DMS53 (cell line): ENCODE results near the gene LYRM9.
"Not testable (repeated sequence)": the region's sequence is repeated elsewhere in the genome, so short reads cannot be mapped to it uniquely, and the experiment has no call there.

Experiments used
- DNase-seq: peaks from one replicate; lab custom pipeline; 2025; lab: John Stamatoyannopoulos, UW

The LYRM9 gene

DNA sequence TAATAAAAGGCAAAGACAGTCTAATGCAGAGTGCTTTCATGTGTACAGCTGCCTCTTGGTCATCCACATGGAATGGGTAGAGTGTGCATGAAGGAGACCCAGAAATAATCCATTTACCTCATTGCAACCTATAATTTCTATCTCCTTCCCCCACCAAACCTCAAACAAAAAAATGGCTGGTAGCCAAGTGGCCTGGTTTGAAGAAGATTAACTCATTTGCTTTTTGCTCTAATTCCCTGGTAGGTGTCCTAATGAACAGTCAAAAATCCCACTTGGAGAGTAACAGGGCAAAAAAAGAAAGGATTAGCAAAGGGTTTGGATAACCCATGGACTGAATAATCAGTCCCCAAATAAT is 13.0 kb upstream of the LYRM9 start:
- DNase-seq: no peak

DNA sequence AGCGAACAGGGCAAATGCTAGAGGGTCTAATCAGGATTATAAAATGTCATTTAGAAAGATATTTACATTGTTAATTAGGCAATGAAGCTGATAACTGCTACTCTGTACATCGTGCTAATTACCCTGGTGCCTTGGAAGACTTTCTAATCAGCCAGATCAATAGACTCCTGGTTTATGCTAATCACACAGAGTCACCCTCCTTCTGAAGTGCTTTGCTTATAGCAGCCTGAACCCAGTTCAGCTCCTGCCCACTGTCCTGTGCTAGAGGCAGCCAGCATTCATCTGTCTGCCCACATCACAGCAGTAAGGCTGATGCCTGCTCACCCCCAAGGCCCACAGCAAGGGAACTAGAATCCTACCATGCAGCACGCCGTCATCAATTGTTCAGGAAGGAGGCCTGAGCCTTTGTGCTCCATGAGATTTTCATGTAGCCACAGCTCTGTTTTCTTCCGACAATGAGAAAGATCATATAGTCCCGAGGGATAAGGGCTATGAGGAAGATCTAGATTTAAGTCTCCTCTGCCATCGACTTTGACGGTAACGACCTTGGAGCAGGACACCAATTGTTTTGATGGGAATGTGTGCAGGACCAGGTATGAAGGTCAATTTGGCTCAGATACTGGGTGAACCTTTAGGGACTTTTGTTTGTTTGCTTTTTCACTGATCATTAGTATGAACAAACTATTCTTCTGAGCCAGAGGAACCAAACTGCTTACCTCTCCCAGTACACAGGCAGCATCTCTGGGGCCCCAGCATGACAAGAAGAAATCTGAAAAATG is 12.5 kb upstream of the LYRM9 start:
- no peak for DNase-seq

DNA sequence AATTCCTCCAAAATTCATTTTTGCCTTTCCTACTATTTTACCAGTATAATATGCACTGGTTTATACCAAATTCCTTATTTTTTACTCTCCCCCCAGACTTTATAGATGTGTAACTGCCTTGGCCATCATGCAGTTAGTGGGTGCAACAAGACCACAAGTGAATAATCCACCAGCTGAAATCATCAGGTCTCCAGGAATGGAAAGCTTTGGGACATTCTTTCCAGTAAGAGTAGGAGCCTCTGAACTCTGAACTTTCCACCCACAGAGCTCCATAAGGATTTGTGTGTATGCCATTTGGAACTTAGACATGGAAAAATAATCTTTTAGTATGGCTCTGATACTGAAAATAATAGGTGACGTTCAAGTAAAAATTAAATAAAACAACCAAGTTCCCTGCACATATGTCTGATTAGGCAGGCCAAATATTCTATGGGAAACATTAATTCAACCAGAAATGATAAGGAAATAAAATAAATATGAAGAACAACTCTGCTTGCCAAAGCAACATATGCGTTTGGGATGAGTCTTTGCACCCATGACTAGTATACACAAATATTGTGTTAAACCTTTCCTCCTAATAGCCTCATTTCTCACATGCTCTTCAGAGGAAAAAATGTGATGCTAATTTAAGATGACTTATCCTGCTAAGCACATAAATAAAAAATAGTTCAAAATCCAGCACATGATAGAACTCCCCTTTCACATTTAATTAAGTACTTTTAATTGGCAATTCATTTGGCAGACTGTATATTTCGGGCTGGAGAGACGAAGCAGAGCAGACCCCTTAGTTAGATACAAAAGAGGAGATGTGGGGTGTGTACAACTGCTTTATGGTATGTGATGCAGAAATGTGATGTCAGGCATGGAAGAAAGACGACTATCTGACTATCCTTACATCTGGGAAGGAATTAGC is 11.6 kb upstream of the LYRM9 start:
- no peak for DNase-seq

DNA sequence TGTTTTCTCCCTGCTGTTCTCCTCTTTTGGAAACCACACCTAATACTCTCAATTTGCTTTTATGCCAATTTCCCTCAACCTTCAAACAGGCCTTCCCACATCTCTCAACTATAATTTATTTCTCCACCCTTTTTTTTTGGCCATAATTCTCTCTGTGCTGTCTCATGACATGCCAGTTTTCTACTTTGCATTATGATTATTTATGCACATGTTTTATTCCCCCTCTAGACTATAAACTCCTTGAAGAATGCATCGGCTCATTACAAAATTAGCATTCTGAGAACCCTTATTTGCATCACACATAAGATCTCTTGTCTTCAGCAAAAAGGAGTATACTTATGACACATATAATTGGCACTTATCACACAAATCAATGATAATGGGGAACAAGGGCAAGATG is 10.9 kb upstream of the LYRM9 start:
- DNase-seq: no peak

DNA sequence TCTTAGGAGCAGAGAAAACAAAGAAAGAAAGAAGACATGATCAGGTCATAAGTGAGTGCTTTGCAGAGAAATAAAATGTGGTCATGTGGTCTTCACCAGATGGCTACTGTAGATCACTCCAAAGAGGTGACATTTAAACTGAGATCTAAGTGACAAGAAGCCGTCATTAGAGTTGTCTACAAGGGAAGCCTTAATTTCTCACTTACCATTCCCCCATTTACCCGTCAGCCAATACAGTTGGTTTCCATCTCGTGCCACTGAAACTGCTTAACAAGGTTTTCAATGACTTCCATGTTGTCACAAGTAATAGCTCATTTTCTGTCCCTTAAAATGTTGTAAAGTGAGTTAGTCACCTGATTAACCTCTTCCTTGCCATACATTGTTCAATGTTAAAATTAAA is 6.4 kb upstream of the LYRM9 start:
- no peak for DNase-seq

DNA sequence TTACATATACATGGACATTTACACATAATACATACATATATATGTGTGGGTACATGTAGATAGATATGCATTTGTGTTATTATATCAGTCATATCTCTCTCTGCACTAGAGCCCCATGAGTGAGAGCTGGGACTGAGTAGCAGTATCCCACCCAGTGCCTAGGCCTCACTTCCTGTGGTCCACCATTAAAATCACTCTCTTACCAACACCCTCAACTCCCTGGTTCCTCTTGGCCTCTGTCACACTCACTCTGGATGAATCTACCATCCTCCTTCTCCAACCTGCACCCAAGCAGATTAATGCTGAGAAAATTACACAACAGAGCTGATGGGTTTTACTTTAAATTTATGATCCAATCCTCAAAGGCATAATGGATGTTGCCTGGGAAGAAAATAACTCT is 4.9 kb upstream of the LYRM9 start:
- DNase-seq: no peak

DNA sequence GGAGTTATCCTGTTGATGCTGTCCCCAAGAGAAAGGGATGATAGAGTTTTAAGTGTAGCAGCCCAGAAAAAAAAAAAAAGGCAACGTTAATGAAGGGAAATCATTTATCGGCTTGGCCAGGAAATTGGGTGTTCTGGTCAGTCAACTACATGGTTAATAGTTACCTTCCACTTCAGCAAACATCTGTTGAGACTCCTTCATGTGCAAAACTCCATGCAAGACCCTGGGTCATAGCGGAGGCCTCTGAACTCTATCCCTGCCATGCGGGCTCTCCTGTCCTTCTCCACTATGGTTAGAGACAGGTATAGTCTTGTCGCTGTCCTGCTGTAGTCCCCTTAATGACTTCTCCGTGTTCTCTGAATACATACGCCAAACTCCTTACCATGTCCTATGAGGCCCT is 3.5 kb upstream of the LYRM9 start:
- DNase-seq: no peak

DNA sequence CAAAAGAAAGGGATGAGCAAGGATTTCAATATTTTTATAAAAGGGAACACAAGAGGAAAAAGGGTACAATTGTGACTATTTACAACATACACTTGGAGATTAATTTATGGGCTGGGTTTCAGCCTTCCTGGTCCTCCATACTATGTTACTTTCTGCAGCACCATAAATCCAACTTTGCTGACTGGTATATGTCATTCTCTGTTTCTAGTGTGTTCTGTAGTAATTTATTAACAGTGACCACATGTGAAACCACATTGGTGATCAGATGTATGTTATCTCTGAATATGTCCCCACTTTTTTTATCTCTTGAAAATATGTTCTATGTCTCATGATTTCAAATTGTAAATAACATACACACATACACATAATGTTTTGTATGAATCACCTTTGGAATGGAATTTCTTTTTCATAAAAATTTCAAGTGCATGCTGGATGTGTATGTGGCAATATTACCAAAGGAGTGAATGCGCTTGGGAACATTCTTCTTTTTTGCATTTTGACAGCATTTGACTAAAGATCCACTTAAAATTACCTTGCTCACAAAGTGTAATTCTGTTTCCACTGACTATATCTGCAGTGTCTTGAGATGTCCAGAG is 2.9 kb upstream of the LYRM9 start:
- DNase-seq: no peak

DNA sequence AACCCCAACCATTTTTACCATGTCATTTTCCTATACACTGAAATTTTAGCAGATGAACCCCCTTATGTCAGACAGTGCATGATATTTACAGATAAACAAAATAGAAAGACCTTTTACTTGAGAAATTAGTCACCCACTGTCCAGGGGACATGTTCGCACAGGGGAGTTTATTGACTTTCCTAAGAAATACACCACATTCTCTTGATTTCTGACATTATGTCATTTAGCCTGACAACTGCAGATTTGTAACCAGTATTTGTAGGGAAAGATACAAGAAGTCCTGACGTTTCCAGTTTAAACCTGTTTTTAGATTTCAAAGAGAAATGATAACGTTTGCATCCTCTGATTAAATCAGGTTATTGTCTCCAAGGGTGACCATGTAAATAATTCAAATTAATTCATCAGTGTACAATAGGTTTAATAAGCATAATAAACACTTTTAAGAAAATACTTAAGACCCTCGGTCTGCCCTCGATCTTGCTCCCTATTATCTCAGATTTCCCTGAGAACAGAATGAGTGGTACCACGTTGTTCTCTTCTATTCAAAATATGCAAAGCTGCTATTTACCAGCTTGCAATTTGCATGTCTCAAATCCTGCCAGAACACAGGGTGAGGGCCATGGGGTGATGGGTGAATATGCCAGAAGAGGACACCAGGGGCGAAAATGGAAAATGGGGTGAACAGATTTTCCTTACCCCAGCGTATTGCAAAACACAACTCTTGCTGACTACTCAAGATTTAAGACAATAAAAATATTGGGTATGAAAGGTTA is 2.1 kb upstream of the LYRM9 start:
- DNase-seq: no peak

DNA sequence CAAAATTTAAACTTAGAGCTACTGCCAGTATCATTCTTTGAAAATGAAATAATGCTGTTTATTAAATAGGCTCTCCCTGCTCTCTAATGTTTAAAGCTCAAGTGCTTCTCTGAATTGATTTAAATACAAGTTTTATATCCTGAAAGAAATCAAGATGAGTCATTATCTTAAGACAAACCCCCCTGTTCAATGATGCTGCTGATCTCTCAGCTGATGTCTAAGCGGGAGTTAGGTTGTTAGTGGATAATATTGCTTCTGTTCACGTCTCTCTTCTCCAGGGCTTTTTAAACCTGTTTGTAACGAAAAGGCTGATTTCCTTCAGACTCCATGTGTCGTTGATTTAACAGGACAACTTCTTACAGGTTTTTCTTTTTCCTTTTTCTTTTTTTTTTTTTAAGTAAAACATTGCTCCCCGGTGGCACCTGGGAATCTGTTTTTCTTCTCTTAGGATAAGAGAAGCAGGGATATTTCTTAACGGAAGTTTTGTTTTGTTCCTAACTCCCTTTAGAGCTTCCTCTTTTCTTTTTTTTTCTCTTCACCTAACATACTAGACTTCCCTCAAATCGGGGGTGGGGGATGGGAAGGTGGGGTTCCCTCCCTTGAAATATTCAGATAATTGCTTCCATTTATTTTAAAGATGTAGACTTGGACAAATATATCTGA is 807 bp upstream of the LYRM9 start:
- no peak for DNase-seq

DNA sequence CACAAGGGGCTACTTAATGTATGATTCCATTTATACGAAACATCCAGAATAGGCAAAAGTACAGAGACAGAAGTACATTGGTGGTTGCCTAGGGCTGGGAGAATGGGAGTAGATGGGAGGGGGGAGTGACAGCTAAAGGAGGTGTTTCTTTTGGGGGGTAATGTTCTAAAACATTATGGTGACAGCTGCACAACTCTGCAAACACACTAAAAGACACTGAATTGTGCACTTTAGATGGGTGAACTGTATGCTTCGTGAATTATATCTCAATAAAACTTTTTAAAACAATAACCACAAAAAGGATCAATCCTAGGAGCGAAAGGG is 661 bp downstream of the LYRM9 start:
- DNase-seq: no peak

DNA sequence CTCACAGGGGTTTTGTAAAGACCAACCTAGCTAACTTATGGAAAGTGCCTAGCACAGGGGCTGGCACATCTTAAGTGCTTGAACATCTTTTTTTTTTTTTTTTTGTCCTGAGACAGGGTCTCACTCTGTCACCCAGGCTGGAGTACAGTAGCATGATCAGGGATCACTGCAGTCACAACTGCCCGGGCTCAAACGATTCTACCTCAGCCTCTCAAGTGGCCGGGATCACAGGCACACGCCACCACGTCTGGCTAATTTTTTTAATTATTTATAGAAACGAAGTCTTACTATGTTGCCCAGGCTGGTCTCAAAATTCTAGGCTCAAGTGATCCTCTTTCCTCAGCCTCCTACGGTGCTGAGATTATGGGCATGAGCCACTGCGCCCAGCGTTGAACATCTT is 1.3 kb downstream of the LYRM9 start:
- DNase-seq: no peak

DNA sequence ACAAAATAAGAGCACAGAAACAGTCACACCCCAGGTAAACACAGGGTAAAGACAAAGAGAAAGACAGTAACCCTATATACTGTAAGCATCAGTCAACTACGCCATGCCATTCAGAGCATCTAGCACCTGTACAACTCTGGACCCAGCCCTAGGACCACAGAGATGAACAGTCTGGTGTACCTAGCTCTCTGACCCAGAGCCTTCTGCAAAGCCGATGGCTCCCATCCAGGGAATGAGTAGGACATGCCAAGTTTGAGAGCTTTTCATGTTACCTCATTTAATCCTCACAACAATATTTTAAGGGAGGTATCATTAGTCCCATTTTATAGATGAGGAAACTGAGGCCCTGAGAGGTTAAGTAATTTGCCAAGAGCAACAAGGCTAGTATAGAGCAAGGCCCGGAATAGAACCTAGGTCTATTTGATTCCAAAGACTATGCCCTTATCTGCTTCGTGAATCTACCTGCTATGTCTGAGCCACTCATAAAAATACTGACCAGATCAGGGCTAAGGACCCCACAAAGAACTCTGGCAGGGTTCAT is 3.4 kb downstream of the LYRM9 start:
- no peak for DNase-seq

DNA sequence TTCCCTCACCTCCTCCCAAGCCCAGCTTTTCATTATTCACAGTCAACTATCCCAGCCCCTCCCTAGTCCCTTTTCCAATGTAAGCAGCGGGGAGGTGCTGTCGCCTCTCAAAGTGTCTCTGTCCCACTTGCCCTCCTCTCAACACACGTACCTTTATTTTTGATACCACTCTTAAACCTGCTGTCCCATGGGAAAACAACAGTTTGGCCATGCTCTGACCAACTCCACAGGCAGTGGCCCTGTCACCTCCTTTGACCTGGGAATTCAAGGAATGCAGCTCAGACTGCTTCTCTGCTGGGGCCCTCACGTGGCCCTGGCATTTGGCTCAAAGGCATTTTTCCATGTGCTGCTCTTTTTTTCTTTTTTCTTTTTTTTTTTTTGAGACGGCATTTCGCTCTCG is 4.2 kb downstream of the LYRM9 start:
- DNase-seq: no peak

DNA sequence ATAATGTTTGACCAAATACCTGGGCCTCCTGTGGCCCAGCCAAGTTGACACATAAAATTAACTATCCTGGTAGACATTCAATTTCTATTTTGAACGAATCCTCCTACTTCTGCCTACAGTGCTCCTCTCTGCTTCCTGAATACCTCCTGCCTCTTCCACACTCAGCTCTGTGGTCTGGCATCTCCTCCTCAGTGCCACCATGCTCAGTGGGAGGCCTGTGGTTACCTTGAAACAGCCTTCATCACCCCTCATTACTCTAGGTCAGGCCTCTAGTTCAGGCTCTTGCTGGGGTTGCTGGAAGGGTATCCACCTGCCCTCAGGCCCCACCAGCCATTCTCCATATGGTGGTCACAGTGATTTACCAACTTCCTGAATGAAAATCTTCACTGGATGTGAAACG is 5.1 kb downstream of the LYRM9 start:
- no peak for DNase-seq

DNA sequence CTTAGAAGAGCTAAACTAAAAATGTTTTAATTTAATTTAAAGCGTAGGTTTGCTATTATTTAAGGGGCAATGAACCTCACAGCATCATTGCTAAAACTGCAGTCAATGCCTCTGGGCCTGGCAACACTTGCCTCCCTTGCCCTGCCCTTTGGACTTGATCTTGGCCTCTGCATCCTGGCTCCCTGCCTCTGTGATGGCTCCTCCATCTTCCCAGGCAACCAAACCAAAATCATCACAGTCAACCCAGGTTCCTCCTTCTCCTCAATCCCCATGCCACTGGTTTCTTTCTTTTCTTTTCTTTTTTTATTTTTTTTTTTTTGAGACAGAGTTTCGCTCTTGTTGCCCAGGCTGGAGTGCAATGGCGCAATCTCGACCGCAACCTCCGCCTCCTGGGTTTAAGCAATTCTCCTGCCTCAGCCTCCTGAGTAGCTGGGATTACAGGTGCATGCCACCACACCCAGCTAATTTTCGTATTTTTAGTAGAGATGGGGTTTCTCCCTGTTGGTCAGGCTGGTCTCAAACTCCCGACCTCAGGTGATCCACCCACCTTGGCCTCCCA is 6.7 kb downstream of the LYRM9 start:
- DNase-seq: not testable (repeated sequence)

DNA sequence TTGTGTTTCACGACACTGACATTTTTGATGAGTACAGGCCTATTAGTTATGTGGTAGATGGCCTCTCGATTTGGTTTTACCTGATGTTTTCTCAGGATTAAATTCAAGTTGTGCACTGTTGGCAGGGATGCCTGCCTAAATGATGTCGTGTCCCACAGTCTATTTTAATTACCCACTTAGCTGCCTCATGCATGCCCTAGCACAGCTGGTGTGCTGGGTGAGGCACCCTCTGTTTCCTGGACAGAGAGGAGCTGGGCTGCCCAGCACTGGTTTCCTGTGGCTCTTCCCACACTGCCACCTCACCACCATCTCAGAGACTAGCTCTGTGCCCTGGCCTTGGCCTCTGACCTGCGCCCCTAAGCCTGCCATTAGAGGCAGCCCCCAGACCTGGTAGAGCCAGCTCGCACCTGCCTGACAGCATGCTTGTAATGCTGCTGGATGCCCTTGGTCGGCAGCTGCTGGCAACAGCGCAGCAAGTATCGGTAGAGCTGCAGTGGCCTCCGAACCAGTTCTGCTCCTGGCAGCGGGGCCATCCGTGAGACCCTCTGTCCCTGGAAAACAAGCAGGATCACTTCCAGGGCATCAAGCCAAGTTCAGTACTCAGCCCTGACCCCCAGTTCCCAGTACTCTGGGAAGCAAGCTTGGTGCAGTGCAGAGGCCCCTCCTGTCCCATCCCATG is 10.9 kb downstream of the LYRM9 start:
- DNase-seq: no peak

DNA sequence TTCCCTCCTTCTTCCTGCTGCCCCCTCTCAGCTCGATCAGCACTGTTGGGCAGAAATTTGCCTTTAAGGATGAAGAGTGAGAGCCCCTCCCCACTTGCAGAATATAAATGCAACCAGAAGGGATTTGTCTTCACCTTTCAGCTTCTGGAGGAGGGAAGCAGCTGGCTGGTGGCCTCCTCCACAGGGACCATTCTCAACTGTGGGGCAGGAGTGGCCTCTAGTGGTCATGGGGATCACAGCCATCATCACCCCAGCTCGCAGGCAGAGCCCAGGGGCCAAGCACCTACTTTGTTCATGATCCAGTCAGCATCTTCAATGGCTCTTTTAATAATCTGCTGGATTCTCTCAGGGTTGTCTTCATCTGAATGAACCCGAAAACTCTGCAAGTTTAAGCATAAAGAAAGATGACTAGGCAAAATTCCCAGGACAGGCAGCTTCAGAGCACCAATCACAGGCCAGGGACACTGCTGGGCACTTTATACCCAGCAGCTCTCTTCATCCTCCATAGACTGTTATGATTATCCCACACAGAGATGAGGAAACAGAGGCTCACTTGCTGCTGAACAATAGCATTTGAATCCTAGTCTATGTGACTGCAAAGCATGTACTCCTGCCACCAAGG is 13.1 kb downstream of the LYRM9 start:
- DNase-seq: peak; percentile 94

DNA sequence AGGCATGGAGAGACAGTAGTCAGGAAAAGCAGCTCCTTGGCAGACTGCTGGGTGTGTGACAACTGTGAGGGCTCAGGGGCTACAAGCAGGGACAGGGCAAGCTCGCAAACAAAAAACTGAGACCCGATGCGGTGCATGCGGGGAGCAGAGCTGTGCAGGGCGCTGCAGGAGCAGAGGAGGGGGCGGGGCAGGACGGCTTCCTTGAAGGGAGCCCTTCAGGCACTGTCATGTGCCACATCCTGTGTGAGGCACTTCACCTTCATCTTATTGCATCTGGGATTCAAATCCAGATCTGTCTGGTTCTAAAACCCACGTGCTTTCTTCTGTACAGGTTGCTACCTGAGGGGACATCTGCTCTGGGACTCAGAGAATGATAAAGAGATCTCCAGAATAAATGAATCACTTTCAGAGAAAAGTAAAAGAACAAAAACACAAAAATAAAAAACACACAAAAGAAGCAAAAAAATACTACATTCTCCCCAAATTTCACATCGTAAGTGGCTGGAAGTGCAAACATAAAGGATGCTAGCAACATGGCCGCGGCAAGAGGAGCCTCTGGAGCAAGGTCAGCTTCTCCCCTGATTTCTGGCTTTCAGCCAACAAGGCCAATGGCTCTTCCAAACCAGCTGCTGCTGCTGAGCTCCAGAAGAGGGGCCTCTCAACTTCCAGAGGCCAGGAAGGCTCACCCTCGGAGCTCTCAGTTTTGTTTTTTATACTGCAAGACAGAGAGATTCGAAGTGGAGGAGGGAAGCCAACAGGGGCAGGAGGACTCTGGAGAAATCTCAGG is 14.2 kb downstream of the LYRM9 start:
- peak; percentile 65 for DNase-seq
